NCI-H2107 treated with DMSO at 0.1 percent for 48 hours (cell line): ENCODE results near the gene GRIP2.

Experiments
- DNase-seq: peaks from one replicate; lab custom pipeline; 2025; ENCODE audit not compliant: unreplicated experiment; lab: John Stamatoyannopoulos, UW

Gene GRIP2

DNA sequence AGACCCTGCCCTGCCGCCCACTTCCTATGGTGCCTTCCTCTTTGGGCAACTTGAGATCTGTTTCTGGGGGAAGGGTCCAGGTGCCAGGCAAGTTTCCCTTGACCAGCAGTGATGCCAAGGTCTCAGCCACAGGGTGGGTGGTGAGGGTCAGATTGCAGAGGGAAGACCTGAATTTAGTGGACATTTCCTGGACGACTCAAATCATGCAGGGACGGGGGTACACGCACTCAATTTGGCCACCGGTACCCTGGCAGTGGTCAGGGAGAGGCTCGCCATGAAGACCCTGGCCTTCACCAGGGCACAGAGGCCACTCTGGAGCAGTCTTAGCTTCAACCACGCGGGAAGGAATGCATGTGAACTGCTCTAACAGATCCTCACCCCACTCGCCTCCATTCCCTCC, 1.5 kb upstream of the GRIP2 start:
- DNase-seq: no peak

- DNase-seq: no peak
Observed at GRCh38 chr3:14540821-14541385, 761 bp upstream of the GRIP2 start.

DNA sequence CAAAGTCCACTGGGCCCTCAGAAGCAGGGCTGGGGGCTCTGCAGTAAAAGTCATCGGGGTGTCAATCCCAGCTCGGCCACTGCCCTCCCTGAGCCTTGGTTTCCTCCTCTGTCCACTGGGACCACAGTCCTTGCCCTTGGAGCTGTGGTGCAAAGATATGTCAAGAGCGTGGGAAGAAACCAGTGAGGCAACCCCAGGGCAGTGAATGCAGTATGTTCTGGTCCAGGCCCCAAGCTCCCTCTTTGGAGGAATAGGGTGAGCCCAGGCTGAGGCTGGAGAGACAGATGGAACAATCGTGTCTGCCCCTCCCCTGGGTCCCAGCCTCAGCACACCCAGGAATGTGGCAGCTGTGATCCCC, 779 bp downstream of the GRIP2 start:
- DNase-seq: no peak

GRCh38 chr3:14538451-14539088, 1.6 kb downstream of the GRIP2 start:
- no peak for DNase-seq

GRCh38 chr3:14537590-14538450, 2.3 kb downstream of the GRIP2 start:
- no peak for DNase-seq

- no peak for DNase-seq
Observed at GRCh38 chr3:14536837-14537589, 3.1 kb downstream of the GRIP2 start.

GRCh38 chr3:14536055-14536815, 3.9 kb downstream of the GRIP2 start:
- no peak for DNase-seq

- no peak for DNase-seq
Observed at GRCh38 chr3:14535616-14536015, 4.5 kb downstream of the GRIP2 start.

GRCh38 chr3:14534516-14535191, 5.5 kb downstream of the GRIP2 start:
- no peak for DNase-seq

DNA sequence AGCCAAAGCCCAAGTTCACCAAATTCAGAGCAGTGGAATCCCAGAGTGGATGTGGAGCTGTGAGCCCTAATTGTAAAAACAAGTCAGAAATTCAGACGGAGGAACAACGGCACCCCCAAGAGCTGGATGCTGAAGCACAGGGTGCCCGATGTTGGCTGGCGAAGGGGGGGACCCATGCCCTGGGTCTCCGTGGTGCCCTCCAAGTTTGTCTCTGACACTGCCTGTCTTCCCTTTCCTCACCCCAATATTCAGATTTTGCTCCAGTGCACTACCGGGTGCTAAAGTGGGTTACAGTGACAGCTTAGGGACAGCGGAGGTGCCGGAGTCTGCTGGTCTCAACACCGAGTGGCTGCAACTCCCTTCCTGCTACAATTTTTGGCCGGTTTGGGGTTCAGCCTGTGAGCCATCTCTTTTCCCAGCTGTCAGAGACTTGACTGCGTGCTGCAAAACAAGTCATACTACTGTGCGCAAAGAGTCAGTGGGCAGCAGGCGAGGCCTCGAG, 6.6 kb downstream of the GRIP2 start:
- DNase-seq: no peak

DNA sequence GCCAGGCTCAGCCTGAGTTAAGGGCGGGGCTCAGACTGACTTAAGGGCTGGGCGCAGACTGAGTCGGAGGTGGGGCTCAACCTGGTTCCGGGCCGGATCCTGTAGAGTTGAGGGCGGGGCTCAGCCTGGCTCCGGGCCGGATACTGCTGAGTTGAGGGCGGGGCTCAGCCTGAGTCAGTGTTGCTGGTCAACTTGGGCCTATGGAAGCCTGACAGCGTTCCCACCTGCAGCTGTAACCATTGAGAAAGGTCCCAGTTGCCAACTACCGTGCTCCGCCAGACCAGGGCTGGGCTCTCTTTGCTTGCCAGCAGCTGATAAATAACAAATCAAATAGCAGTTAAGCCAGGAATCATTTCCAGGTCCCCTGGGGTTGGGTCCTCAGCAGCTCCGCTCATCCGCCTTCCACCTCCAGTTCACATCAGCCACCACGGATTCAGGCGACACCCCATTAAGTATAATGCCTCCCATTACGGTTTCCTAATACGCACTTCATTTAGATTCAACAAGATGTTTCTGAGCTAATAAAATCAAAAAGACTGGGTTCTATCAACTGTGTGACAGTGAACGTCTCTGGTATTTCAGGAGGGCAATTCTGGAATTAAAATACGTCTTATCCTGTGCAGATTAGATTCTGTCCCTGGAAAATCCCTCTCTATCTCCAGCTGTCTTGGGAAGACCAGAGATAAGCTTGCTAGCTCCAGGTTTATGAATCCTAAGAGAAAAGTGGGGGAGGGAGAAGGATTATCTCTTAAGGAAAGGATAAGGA, 7.3 kb downstream of the GRIP2 start:
- no peak for DNase-seq

- DNase-seq: no peak
Observed at GRCh38 chr3:14531856-14532395, 8.2 kb downstream of the GRIP2 start.

DNA sequence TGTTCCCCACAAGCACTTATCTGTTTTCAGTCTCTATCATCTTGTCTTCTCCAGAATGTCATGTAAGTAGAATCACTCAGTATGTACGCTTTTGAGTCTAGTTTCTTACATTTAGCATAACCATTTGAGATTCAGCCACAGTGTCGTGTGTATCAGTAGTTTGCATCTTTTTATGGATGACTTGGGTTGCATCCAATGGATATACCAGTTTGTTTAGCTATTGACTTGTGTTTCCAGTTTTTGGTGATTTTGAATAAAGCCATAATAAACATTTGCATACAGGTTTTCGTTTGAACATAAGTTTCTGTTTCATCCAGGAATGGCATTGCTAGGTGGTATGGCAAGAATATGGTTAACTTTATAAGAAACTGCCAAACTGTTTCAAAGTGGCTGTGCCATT, 12.1 kb downstream of the GRIP2 start:
- no peak for DNase-seq

GRCh38 chr3:14525685-14526631, 14.2 kb downstream of the GRIP2 start:
- DNase-seq: no peak

GRCh38 chr3:14524920-14525660, 15.1 kb downstream of the GRIP2 start:
- no peak for DNase-seq

GRCh38 chr3:14524311-14524711, 15.8 kb downstream of the GRIP2 start:
- DNase-seq: no peak

DNA sequence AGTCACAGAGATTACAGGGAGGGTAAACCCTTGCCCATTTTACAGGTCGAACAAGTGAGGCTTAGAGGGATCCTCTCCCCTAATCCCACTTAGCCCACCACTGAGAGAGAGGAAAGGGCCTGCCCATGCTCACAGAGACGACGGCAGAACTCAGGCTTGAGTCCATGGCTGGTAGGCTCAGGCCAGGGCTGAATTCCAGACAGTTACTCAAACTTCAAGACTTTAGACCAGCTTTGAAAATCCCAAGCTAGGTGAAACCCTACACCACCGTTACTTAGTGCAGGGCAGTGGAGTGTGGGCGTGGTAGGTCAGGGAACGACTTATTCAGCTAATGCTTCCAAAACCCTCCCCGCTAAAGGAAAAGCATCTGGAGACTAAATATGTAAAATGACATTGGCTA, 16.4 kb downstream of the GRIP2 start:
- no peak for DNase-seq
